ENCODE data around the gene SRD5A1.

Gene SRD5A1

GRCh38 chr5:6674886-6675285 is 41.6 kb downstream of the SRD5A1 start:
- no peak for TF ChIP-seq CTCF (conservative IDR thresholded peaks at IDR 0.05)
- TF ChIP-seq ZFX (IDR thresholded peaks at IDR 0.05), result no peak

GRCh38 chr5:6675784-6676491 is 42.7 kb downstream of the SRD5A1 start:
- no peak for TF ChIP-seq ZFX (IDR thresholded peaks at IDR 0.05)
- peak; percentile 2; the same call in 1 of the 2 replicates for TF ChIP-seq CTCF (conservative IDR thresholded peaks at IDR 0.05)
- H3K27ac ChIP-seq, result no peak overlapping the region

More at GRCh38 chr5:6674886-6675285, 41.6 kb downstream of the SRD5A1 start:
- H3K27ac ChIP-seq, result no peak overlapping the region

GRCh38 chr5:6676702-6677101 is 43.5 kb downstream of the SRD5A1 start:
- TF ChIP-seq CTCF (conservative IDR thresholded peaks at IDR 0.05), result no peak

GRCh38 chr5:6678385-6678784 is 45.1 kb downstream of the SRD5A1 start:
- no peak for TF ChIP-seq CTCF (conservative IDR thresholded peaks at IDR 0.05)
- TF ChIP-seq ZFX (IDR thresholded peaks at IDR 0.05), result no peak
- H3K27ac ChIP-seq, result no peak overlapping the region

More at GRCh38 chr5:6676702-6677101, 43.5 kb downstream of the SRD5A1 start:
- H3K27ac ChIP-seq, result no peak overlapping the region

- TF ChIP-seq ZFX (IDR thresholded peaks at IDR 0.05), result no peak
- no peak overlapping the region for H3K27ac ChIP-seq
Measured at GRCh38 chr5:6680922-6681321, 47.7 kb downstream of the SRD5A1 start.

GRCh38 chr5:6681682-6682081 is 48.4 kb downstream of the SRD5A1 start:
- TF ChIP-seq ZFX (IDR thresholded peaks at IDR 0.05) (no peak), CTCF (conservative IDR thresholded peaks at IDR 0.05) (no peak)
- no peak overlapping the region for H3K27ac ChIP-seq

GRCh38 chr5:6682239-6682638 is 49.0 kb downstream of the SRD5A1 start:
- no peak for TF ChIP-seq CTCF (conservative IDR thresholded peaks at IDR 0.05)
- no peak for TF ChIP-seq ZFX (IDR thresholded peaks at IDR 0.05)
- H3K27ac ChIP-seq, result no peak overlapping the region

- no peak overlapping the region for H3K27ac ChIP-seq
- TF ChIP-seq CTCF (conservative IDR thresholded peaks at IDR 0.05) (no peak), ZFX (IDR thresholded peaks at IDR 0.05) (no peak)
Measured at GRCh38 chr5:6683241-6683640, 50.0 kb downstream of the SRD5A1 start.
